GM12878 (cell line): ENCODE measurements around the gene BRCA1. TPM values are rescaled to one million over a fixed set of nuclear protein-coding genes. Genes with fewer than 3 reads are reported as not detected.

Source experiments
- BHLHE40 ChIP-seq, 2 experiments: fragments of 450-650 bp in 1 of 2; IDR thresholded peaks; 2 replicates each; pipeline ENCODE4 v1.6.1; 2011 to 2017; ENCODE audit warnings: low read depth in 2 of 2, borderline replicate concordance in 1 of 2, improper control_type of control experiment in 1 of 2, low read length in 1 of 2, mild to moderate bottlenecking in 1 of 2
- BMI1 ChIP-seq: fragments of 450-650 bp; IDR thresholded peaks from 2 replicates; pipeline ENCODE4 v1.6.1; 2016; ENCODE audit warnings: mild to moderate bottlenecking, moderate library complexity, borderline replicate concordance
- CBX3 ChIP-seq: fragments of 200-600 bp; sonication (generic); IDR thresholded peaks from 2 replicates; pipeline ENCODE4 v1.6.1; 2016; ENCODE audit warnings: low read depth, borderline replicate concordance
- CREM ChIP-seq: IDR thresholded peaks from 2 replicates; pipeline ENCODE4 v1.6.1; 2014; ENCODE audit warnings: antibody characterized with exemption, low read depth
- DPF2 ChIP-seq: fragments of 450-650 bp; IDR thresholded peaks from 2 replicates; pipeline ENCODE4 v1.6.1; 2017; ENCODE audit warnings: mild to moderate bottlenecking
- E2F8 ChIP-seq: fragments of 450-650 bp; IDR thresholded peaks from 2 replicates; pipeline ENCODE4 v1.6.1; 2018; ENCODE audit warnings: mild to moderate bottlenecking, low read depth, moderate library complexity; ENCODE audit not compliant: partially characterized antibody
- HDGF ChIP-seq: fragments of 450-650 bp; IDR thresholded peaks from 2 replicates; pipeline ENCODE4 v1.6.1; 2016; ENCODE audit warnings: antibody characterized with exemption
- IRF4 ChIP-seq: IDR thresholded peaks from 2 replicates; pipeline ENCODE4 v1.6.1; 2011; ENCODE audit warnings: low read depth, low read length
- LARP7 ChIP-seq: fragments of 450-650 bp; IDR thresholded peaks from 2 replicates; pipeline ENCODE4 v1.6.1; 2017; ENCODE audit warnings: mild to moderate bottlenecking
- NFXL1 ChIP-seq: fragments of 450-650 bp; IDR thresholded peaks from 2 replicates; pipeline ENCODE4 v1.6.1; 2017; ENCODE audit warnings: antibody characterized with exemption, mild to moderate bottlenecking, borderline replicate concordance
- NKRF ChIP-seq: fragments of 450-650 bp; conservative IDR thresholded peaks from 2 replicates; pipeline ENCODE4 v1.6.1; 2017; ENCODE audit warnings: mild to moderate bottlenecking, moderate library complexity
- NR2C1 ChIP-seq: fragments of 450-650 bp; IDR thresholded peaks from 2 replicates; pipeline ENCODE4 v1.6.1; 2017; ENCODE audit warnings: antibody characterized with exemption, mild to moderate bottlenecking, moderate library complexity
- NR2C2 ChIP-seq: IDR thresholded peaks from 2 replicates; pipeline ENCODE4 v1.6.1; 2011; ENCODE audit warnings: borderline replicate concordance, low read depth; ENCODE audit not compliant: control insufficient read depth, insufficient read length
- PAX8 ChIP-seq: fragments of 450-650 bp; IDR thresholded peaks from 2 replicates; pipeline ENCODE4 v1.6.1; 2017; ENCODE audit warnings: mild to moderate bottlenecking, moderate library complexity
- PML ChIP-seq: IDR thresholded peaks from 2 replicates; pipeline ENCODE4 v1.6.1; 2012; ENCODE audit warnings: low read length, inconsistent platforms
- POLR2AphosphoS2 ChIP-seq: IDR thresholded peaks from 2 replicates; pipeline ENCODE4 v1.6.1; 2011; ENCODE audit warnings: low read depth, mild to moderate bottlenecking, low read length, improper control_type of control experiment, moderate library complexity
- SP1 ChIP-seq: IDR thresholded peaks from one replicate; pipeline ENCODE4 v1.6.1; 2011; ENCODE audit warnings: low read depth, low read length
- TCF12 ChIP-seq: IDR thresholded peaks from 2 replicates; pipeline ENCODE4 v1.6.1; 2011; ENCODE audit warnings: low read depth, mild to moderate bottlenecking, low read length
- TCF3 ChIP-seq: IDR thresholded peaks from 2 replicates; pipeline ENCODE4 v1.6.1; 2012; ENCODE audit warnings: low read depth, mild to moderate bottlenecking, low read length, borderline replicate concordance; ENCODE audit not compliant: insufficient read depth
- YBX1 ChIP-seq: fragments of 450-650 bp; IDR thresholded peaks from 2 replicates; pipeline ENCODE4 v1.6.1; 2016; ENCODE audit warnings: antibody characterized with exemption
- polyA plus RNA-seq, 11 experiments: library from polyadenylated mRNA; depleted of rRNA in 4 of 11; unstranded in 6 of 11; stranded (reverse) in 5 of 11; fragments of >200 nt; fragmentation: Nextera tagmentation in 4 of 11; fragmentation: Illumina TruSeq in 1 of 11; extraction: Ambion mirVana in 4 of 11; extraction: Trizol in 1 of 11; gene quantifications; 1 replicate in 1 of 11; 2 replicates in 10 of 11; pipeline versions ENCODE4 v1.2.1 to v1.2.3, GENCODE V29; 2011 to 2016; ENCODE audit warnings: inconsistent platforms in 2 of 11, missing spikeins in 2 of 11, low read depth in 1 of 11
- total RNA-seq, 4 experiments: library from RNA; depleted of rRNA in 3 of 4; stranded (reverse); fragments of >200 nt in 3 of 4; fragmentation: Illumina TruSeq in 1 of 4; extraction: Trizol in 1 of 4; gene quantifications; 2 replicates each; pipeline versions ENCODE4 v1.2.1 to v1.2.3, GENCODE V29; 2013 to 2021
- TF ChIP-seq, protein P1 (sequence below): IDR thresholded peaks from 2 replicates; pipeline ENCODE4 v1.6.1; 2012; ENCODE audit warnings: low read depth, low read length, improper control_type of control experiment
- TF ChIP-seq, protein P2 (sequence below), 3 experiments: IDR thresholded peaks in 2 of 3; conservative IDR thresholded peaks in 1 of 3; 2 replicates each; pipeline ENCODE4 v1.5.1; 2011; ENCODE audit warnings: low read depth in 3 of 3, low read length in 3 of 3, mild to moderate bottlenecking in 3 of 3, control low read depth in 2 of 3, moderate library complexity in 2 of 3, inconsistent platforms in 1 of 3, mixed read lengths in 1 of 3; ENCODE audit not compliant: control insufficient read depth in 2 of 3, insufficient read depth in 1 of 3; ENCODE audit errors: extremely low read depth in 1 of 3

BRCA1 gene
- total and polyA plus RNA-seq, 10 of the 15 experiments (the other 5 are each of a cell fraction or from before 2014, with no cell fraction given) = 16.8 to 71.2 (median 44.2) TPM

DNA sequence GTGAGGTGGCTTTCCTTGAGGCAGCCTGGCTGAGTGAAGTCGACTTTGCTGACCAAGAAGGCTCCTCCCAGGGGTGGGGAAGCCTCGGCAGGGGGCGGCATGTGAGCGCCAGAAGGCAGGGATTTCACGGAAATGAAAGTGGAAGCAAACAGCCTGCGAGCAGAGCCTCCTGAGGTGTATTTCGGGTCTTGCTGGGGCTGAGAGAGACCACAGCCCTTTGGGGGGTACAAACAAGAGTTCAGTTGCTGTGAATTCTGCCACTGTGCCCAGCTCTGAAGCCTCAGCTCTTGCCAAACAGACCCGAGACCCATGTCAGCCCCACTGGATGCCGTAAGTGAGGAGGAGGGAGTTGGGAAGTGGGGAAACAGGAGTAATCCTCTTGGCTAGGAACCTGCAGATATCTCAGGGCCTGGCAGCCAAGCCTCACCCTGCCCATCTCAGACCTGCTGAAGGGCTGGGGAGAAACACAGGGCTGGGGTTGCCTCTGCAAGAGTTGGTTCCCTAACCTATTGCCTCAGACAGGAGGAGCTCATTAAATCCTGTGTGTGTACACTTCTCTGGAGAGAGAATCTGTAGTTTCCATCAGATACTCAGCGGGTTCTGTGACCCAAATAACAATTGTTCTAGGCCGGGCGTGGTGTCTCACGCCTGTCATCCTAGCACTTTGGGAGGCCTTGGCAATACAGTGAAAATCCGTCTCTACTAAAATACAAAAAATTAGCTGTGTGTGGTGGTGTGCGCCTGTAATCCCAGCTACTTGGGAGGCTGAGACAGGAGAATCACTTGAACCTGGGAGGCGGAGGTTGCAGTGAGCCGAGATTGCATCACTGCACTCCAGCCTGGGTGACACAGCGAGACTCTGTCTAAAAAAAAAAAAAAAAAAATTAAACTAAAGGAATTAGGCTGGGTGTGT, 118.3 kb downstream of the BRCA1 start, which contains the start of gene IFI35 (continued):
- TF ChIP-seq NKRF = no peak
- TF ChIP-seq, protein P1, sequence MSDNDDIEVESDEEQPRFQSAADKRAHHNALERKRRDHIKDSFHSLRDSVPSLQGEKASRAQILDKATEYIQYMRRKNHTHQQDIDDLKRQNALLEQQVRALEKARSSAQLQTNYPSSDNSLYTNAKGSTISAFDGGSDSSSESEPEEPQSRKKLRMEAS = no peak
- TF ChIP-seq, protein P2, sequence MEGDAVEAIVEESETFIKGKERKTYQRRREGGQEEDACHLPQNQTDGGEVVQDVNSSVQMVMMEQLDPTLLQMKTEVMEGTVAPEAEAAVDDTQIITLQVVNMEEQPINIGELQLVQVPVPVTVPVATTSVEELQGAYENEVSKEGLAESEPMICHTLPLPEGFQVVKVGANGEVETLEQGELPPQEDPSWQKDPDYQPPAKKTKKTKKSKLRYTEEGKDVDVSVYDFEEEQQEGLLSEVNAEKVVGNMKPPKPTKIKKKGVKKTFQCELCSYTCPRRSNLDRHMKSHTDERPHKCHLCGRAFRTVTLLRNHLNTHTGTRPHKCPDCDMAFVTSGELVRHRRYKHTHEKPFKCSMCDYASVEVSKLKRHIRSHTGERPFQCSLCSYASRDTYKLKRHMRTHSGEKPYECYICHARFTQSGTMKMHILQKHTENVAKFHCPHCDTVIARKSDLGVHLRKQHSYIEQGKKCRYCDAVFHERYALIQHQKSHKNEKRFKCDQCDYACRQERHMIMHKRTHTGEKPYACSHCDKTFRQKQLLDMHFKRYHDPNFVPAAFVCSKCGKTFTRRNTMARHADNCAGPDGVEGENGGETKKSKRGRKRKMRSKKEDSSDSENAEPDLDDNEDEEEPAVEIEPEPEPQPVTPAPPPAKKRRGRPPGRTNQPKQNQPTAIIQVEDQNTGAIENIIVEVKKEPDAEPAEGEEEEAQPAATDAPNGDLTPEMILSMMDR (IDR thresholded peaks at IDR 0.05 in 2 of 3, conservative IDR thresholded peaks at IDR 0.05 in 1 of 3; ENCODE audit: control insufficient read depth in 2 of 3, extremely low read depth in 1 of 3, insufficient read depth in 1 of 3, low read depth in 3 of 3, low read length in 3 of 3) = peak; percentile 23 to 79 (median 41); a peak in 5 of 6 replicates
- 0 out of 2 replicates have a peak, but pooled peaks have one; percentile 26 for TF ChIP-seq DPF2
- no peak for TF ChIP-seq NR2C1
- TF ChIP-seq NR2C2 = no peak
- TF ChIP-seq IRF4 = peak; percentile 38; the same call in 1 of the 2 replicates
- TF ChIP-seq PML = peak; percentile 76; the same call in 1 of the 2 replicates
- TF ChIP-seq E2F8 = no peak
- no peak for TF ChIP-seq BMI1
- TF ChIP-seq NFXL1 = no peak
- TF ChIP-seq POLR2AphosphoS2 = peak; percentile 59; the same call in 1 of the 2 replicates
- no peak for TF ChIP-seq TCF12
- no peak for TF ChIP-seq PAX8
- peak; percentile 75; a peak in 3 of 4 replicates for TF ChIP-seq BHLHE40 (IDR thresholded peaks at IDR 0.05; ENCODE audit: borderline replicate concordance in 1 of 2, low read depth in 2 of 2, low read length in 1 of 2)
- TF ChIP-seq CBX3 = no peak
- peak; percentile 82 for TF ChIP-seq HDGF
- 0 out of 2 replicates have a peak, but pooled peaks have one; percentile 1 for TF ChIP-seq LARP7
- TF ChIP-seq SP1 = no peak
- TF ChIP-seq CREM = no peak
- no peak for TF ChIP-seq YBX1
- TF ChIP-seq TCF3 = no peak
